Occipital lobe (tissue), 2 donors: ENCODE measurements around the gene DAP. TPM values are rescaled to one million over a fixed set of nuclear protein-coding genes. Genes with fewer than 3 reads are reported as not detected.
"Not testable (repeated sequence)": the region's sequence is repeated elsewhere in the genome, so short reads cannot be mapped to it uniquely, and the experiment has no call there.

Source experiments
- DNase-seq: peaks from one replicate; lab custom pipeline; 2025; lab: John Stamatoyannopoulos, UW
- total RNA-seq: library from RNA; depleted of rRNA; stranded (reverse); fragments of >200 nt; gene quantifications from one replicate; pipeline ENCODE4 v1.2.3, GENCODE V29; 2014

DAP gene
- total RNA-seq, 1 donor from 2014 or later: 5.8 TPM

GRCh38 chr5:10734832-10735523, 26.1 kb downstream of the DAP start:
- DNase-seq: no peak

GRCh38 chr5:10734037-10734709, 26.9 kb downstream of the DAP start:
- no peak for DNase-seq

- no peak for DNase-seq
Measured at GRCh38 chr5:10733426-10733825, 27.6 kb downstream of the DAP start.

GRCh38 chr5:10731913-10732312, 29.1 kb downstream of the DAP start:
- no peak for DNase-seq

GRCh38 chr5:10730043-10730351, 31.0 kb downstream of the DAP start:
- DNase-seq: no peak

GRCh38 chr5:10729320-10730042, 31.6 kb downstream of the DAP start:
- DNase-seq: no peak

GRCh38 chr5:10728679-10729078, 32.4 kb downstream of the DAP start:
- no peak for DNase-seq

GRCh38 chr5:10727861-10728260, 33.2 kb downstream of the DAP start:
- DNase-seq: no peak

- no peak for DNase-seq
Measured at GRCh38 chr5:10726913-10727517, 34.0 kb downstream of the DAP start.

GRCh38 chr5:10726179-10726912, 34.7 kb downstream of the DAP start:
- DNase-seq: no peak

GRCh38 chr5:10725636-10726035, 35.4 kb downstream of the DAP start:
- no peak for DNase-seq

- no peak for DNase-seq
Measured at GRCh38 chr5:10724781-10725507, 36.1 kb downstream of the DAP start.

GRCh38 chr5:10723514-10723913, 37.5 kb downstream of the DAP start:
- DNase-seq: no peak

GRCh38 chr5:10720766-10721165, 40.3 kb downstream of the DAP start:
- DNase-seq: not testable (repeated sequence)

- no peak for DNase-seq
Measured at GRCh38 chr5:10719965-10720364, 41.1 kb downstream of the DAP start.

GRCh38 chr5:10718617-10719016, 42.4 kb downstream of the DAP start:
- DNase-seq: not testable (repeated sequence)

GRCh38 chr5:10716825-10717224, 44.2 kb downstream of the DAP start:
- DNase-seq: not testable (repeated sequence)

- no peak for DNase-seq
Measured at GRCh38 chr5:10715605-10716290, 45.3 kb downstream of the DAP start.

GRCh38 chr5:10712574-10713366, 48.3 kb downstream of the DAP start:
- no peak for DNase-seq
